Transverse colon (tissue), 4 donors: ENCODE data around the gene ZFHX3. TPM values are rescaled to one million over a fixed set of nuclear protein-coding genes. Genes with fewer than 3 reads are reported as not detected.
A peak's percentile ranks its signal among the peaks of the same experiment; 100 is the strongest.

ENCODE experiments used
- DNase-seq: peaks from one replicate; pipeline ENCODE4 v3.0.0-alpha.2; 2019
- H3K27ac ChIP-seq, 4 donors: fragments of 200-600 bp; sonication (generic); 2 replicates each; pipeline ENCODE4 v1.5.1; 2016 to 2018; ENCODE audit warnings: inconsistent platforms in 4 of 4
- H3K27me3 ChIP-seq: fragments of 200-600 bp; sonication (generic); 2 replicates; pipeline ENCODE4 v1.5.1; 2017; ENCODE audit warnings: inconsistent platforms
- H3K36me3 ChIP-seq, 4 donors: fragments of 200-600 bp; sonication (generic); 2 replicates each; pipeline ENCODE4 v1.5.1; 2017 to 2019; ENCODE audit warnings: inconsistent platforms in 4 of 4
- H3K4me1 ChIP-seq, 4 donors: fragments of 200-600 bp; sonication (generic); 2 replicates each; pipeline ENCODE4 v1.5.1; 2017 to 2020; ENCODE audit warnings: inconsistent platforms in 4 of 4
- H3K4me3 ChIP-seq, 4 donors: fragments of 200-600 bp; sonication (generic); 1 replicate in 1 of 4; 2 replicates in 3 of 4; pipeline versions ENCODE4 v1.5.1 to v1.6.1; 2017 to 2019; ENCODE audit warnings: inconsistent platforms in 4 of 4
- H3K9me3 ChIP-seq, 2 donors: fragments of 200-600 bp; sonication (generic); 2 replicates each; pipeline ENCODE4 v1.5.1; 2017 to 2019; ENCODE audit warnings: inconsistent platforms in 2 of 2
- CTCF ChIP-seq, 5 experiments: fragments of 200-600 bp in 3 of 5; fragments of 450-650 bp in 2 of 5; sonication (generic) in 3 of 5; IDR thresholded peaks; 1 replicate in 2 of 5; 2 replicates in 3 of 5; pipeline ENCODE4 v1.5.1; 2016 to 2017; ENCODE audit warnings: antibody characterized with exemption in 5 of 5, inconsistent platforms in 3 of 5, mild to moderate bottlenecking in 2 of 5, moderate library complexity in 1 of 5
- EP300 ChIP-seq: sonication (generic); formaldehyde crosslinking; IDR thresholded peaks from one replicate; pipeline ENCODE4 v1.6.1; 2017; ENCODE audit warnings: antibody characterized with exemption, low read depth
- POLR2A ChIP-seq: fragments of 450-650 bp; IDR thresholded peaks from one replicate; pipeline ENCODE4 v1.6.1; 2016; ENCODE audit warnings: antibody characterized with exemption, mild to moderate bottlenecking, moderate library complexity
- POLR2AphosphoS5 ChIP-seq, 3 donors: sonication (generic); formaldehyde crosslinking; IDR thresholded peaks; one replicate each; pipeline ENCODE4 v1.6.1; 2016; ENCODE audit warnings: antibody characterized with exemption in 3 of 3
- WGBS, 2 donors: methylation state at CpG; one replicate each; pipeline ENCODE4 v1.1.5; 2018; ENCODE audit warnings: low coverage in 1 of 2; 5-methylcytosine and 5-hydroxymethylcytosine counted together
- in situ Hi-C, 4 donors: fragments of 200-750 bp; cut with MboI; loops; one replicate each; pipeline versions ENCODE4 v1.15.0 to v1.15.1; 2017; ENCODE audit warnings: low sequenced_read_pairs in 3 of 4, low pct_ligation_motif_present in 1 of 4, low pct_unique_long_range_greater_than_20kb in 1 of 4
- intact Hi-C: fragments of 100-400 bp; cut with DNase I; formaldehyde crosslinking; loops from one replicate; pipeline ENCODE4 v1.15.1; 2023; ENCODE audit warnings: low total_unique reads
- total RNA-seq, 4 donors: library from RNA; depleted of rRNA; stranded (reverse); fragments of >200 nt; gene quantifications; one replicate each; pipeline ENCODE4 v1.1.0, GENCODE V29; 2016

ZFHX3 gene
- total RNA-seq, 4 donors from 2014 or later: 12.3 to 23.7 (median 15.3) TPM

- intact Hi-C loops (no loop called here), in situ Hi-C loops (no loop called here)
- TF ChIP-seq POLR2AphosphoS5 (IDR thresholded peaks at IDR 0.05): no peak
- TF ChIP-seq POLR2A: no peak
- no peak for TF ChIP-seq EP300
- Histone ChIP-seq H3K4me1 (no peaks in the 10 kb centered on the region), H3K27ac (peak overlapping the region in 1 of 4 donors; percentile 8), H3K27me3 (no peaks in the 10 kb centered on the region), H3K36me3 (peaks cover 0 to 11% (median 0%) of the 10 kb centered on the region in 4 donors), H3K4me3 (no peak overlapping the region), H3K9me3 (no peaks in the 10 kb centered on the region)
- no peak for DNase-seq
- 73 to 78% methylated on average over 4 to 10 of the region's 10 CpGs for WGBS, 2 donors
Measured at GRCh38 chr16:72800524-72801161, 247.3 kb downstream of the ZFHX3 start.

GRCh38 chr16:72798264-72798663, 249.7 kb downstream of the ZFHX3 start:
- Histone ChIP-seq H3K4me3 (no peak overlapping the region), H3K36me3 (peaks cover 0 to 11% (median 2%) of the 10 kb centered on the region in 4 donors), H3K27ac (peak overlapping the region in 2 of 4 donors; percentile 36 to 56), H3K4me1 (no peaks in the 10 kb centered on the region), H3K27me3 (no peaks in the 10 kb centered on the region), H3K9me3 (no peaks in the 10 kb centered on the region)
- TF ChIP-seq EP300 (no peak), POLR2AphosphoS5 (IDR thresholded peaks at IDR 0.05) (peak in 1 of 3 donors; percentile 29)
- WGBS, 2 donors: 94 to 100% methylated on average over 1 to 7 of the region's 7 CpGs
- DNase-seq: no peak
- intact Hi-C loops (no loop called here), in situ Hi-C loops (no loop called here)

- no peaks in the 10 kb centered on the region for H3K4me1 ChIP-seq
- no peak for DNase-seq
- 64% methylated on average over 3 of the region's 3 CpGs; no CpG with 5 or more reads in 1 of the 2 donors for WGBS, 2 donors
- H3K36me3 ChIP-seq: peaks cover 0 to 11% (median 2%) of the 10 kb centered on the region in 4 donors
- no peaks in the 10 kb centered on the region for H3K27me3 ChIP-seq
- H3K27ac ChIP-seq: peak overlapping the region in 2 of 4 donors; percentile 36 to 56
- no peak overlapping the region for H3K4me3 ChIP-seq
- no peaks in the 10 kb centered on the region for H3K9me3 ChIP-seq
- intact Hi-C loops (no loop called here), in situ Hi-C loops (no loop called here)
- no peak for TF ChIP-seq EP300
- TF ChIP-seq POLR2AphosphoS5 (IDR thresholded peaks at IDR 0.05): peak; percentile 4 to 67 (median 19)
- no peak for TF ChIP-seq POLR2A
- TF ChIP-seq CTCF (IDR thresholded peaks at IDR 0.05): no peak
Measured at GRCh38 chr16:72797621-72798020, 250.3 kb downstream of the ZFHX3 start.

- H3K36me3 ChIP-seq: peaks cover 0 to 11% (median 2%) of the 10 kb centered on the region in 4 donors
- H3K4me3 ChIP-seq: no peak overlapping the region
- no peak for DNase-seq
- H3K4me1 ChIP-seq: no peaks in the 10 kb centered on the region
- H3K9me3 ChIP-seq: no peaks in the 10 kb centered on the region
- in situ Hi-C loops (no loop called here), intact Hi-C loops (no loop called here)
- H3K27ac ChIP-seq: no peak overlapping the region
- 94% methylated on average over 18 of the region's 18 CpGs; no CpG with 5 or more reads in 1 of the 2 donors for WGBS, 2 donors
- no peak for TF ChIP-seq EP300
- TF ChIP-seq CTCF (IDR thresholded peaks at IDR 0.05): no peak
- no peak for TF ChIP-seq POLR2AphosphoS5 (IDR thresholded peaks at IDR 0.05)
- TF ChIP-seq POLR2A: no peak
- no peaks in the 10 kb centered on the region for H3K27me3 ChIP-seq
Measured at GRCh38 chr16:72796222-72796621, 251.7 kb downstream of the ZFHX3 start.

- peaks cover 0 to 11% (median 2%) of the 10 kb centered on the region in 4 donors for H3K36me3 ChIP-seq
Measured at GRCh38 chr16:72794986-72795385, 252.9 kb downstream of the ZFHX3 start.

More at GRCh38 chr16:72794986-72795385, 252.9 kb downstream of the ZFHX3 start:
- H3K9me3 ChIP-seq: no peaks in the 10 kb centered on the region
- in situ Hi-C loops (no loop called here), intact Hi-C loops (no loop called here)
- H3K27me3 ChIP-seq: no peaks in the 10 kb centered on the region
- no peak overlapping the region for H3K4me3 ChIP-seq
- H3K4me1 ChIP-seq: no peaks in the 10 kb centered on the region
- TF ChIP-seq EP300 (no peak), CTCF (IDR thresholded peaks at IDR 0.05) (no peak), POLR2AphosphoS5 (IDR thresholded peaks at IDR 0.05) (no peak), POLR2A (no peak)
- H3K27ac ChIP-seq: no peak overlapping the region
- WGBS, 2 donors: 98 to 100% methylated on average over 3 to 9 of the region's 9 CpGs
- no peak for DNase-seq
